ENCODE measurements around the gene CNTNAP4. TPM values are rescaled to one million over a fixed set of nuclear protein-coding genes. Genes with fewer than 3 reads are reported as not detected.

The CNTNAP4 gene
- total and polyA plus RNA-seq, 3 experiments from 2014 or later, result not detected

- H3K27ac Mint-ChIP-seq, result no peak overlapping the region
- Histone ChIP-seq H3K4me1 (ENCODE audit: insufficient read depth, low read length) (no peaks in the 10 kb centered on the region), H3K27me3 (ENCODE audit: insufficient read depth, low read length, poor library complexity, severe bottlenecking) (no peaks in the 10 kb centered on the region), H3K9me3 (ENCODE audit: low read length) (no peaks in the 10 kb centered on the region), H3K36me3 (ENCODE audit: insufficient read depth, low read length) (no peaks in the 10 kb centered on the region), H3K27ac (ENCODE audit: low read depth, low read length) (no peak overlapping the region), H3K4me3 (ENCODE audit: low read length) (no peak overlapping the region)
- H3K36me3 Mint-ChIP-seq, result no peaks in the 10 kb centered on the region
- H3K27me3 Mint-ChIP-seq, result no peaks in the 10 kb centered on the region
- DNase-seq, result no peak
- no peaks in the 10 kb centered on the region for H3K4me1 Mint-ChIP-seq
- H3K9me3 Mint-ChIP-seq, result peaks cover 2 to 31% (median 13%) of the 10 kb centered on the region in 5 donors
- H3K4me3 Mint-ChIP-seq, result no peak overlapping the region
- ChIA-PET CTCF (no interaction called here), POLR2A (no interaction called here)
Measured at GRCh38 chr16:76246587-76246986, 30.6 kb upstream of the CNTNAP4 start.

- Mint-ChIP-seq H3K9me3 (peaks cover 4 to 43% (median 17%) of the 10 kb centered on the region in 5 donors), H3K4me1 (no peaks in the 10 kb centered on the region), H3K4me3 (peak overlapping the region in 1 of 7 donors; percentile 40), H3K27me3 (peaks cover 0 to 2% of the 10 kb centered on the region in 2 donors), H3K36me3 (peaks cover 0 to 2% (median 0%) of the 10 kb centered on the region in 3 donors), H3K27ac (no peak overlapping the region)
- H3K4me1 ChIP-seq (ENCODE audit: insufficient read depth, low read length), result no peaks in the 10 kb centered on the region
- H3K27ac ChIP-seq (ENCODE audit: low read depth, low read length), result no peak overlapping the region
- no peak overlapping the region for H3K4me3 ChIP-seq (ENCODE audit: low read length)
- H3K27me3 ChIP-seq (ENCODE audit: insufficient read depth, low read length, poor library complexity, severe bottlenecking), result no peaks in the 10 kb centered on the region
- H3K36me3 ChIP-seq (ENCODE audit: insufficient read depth, low read length), result no peaks in the 10 kb centered on the region
- ChIA-PET POLR2A (no interaction called here), CTCF (no interaction called here)
- DNase-seq, result no peak
- no peaks in the 10 kb centered on the region for H3K9me3 ChIP-seq (ENCODE audit: low read length)
Measured at GRCh38 chr16:76265434-76266045, 11.7 kb upstream of the CNTNAP4 start.

GRCh38 chr16:76268824-76269223 lies 8.4 kb upstream of the CNTNAP4 start:
- no peaks in the 10 kb centered on the region for H3K36me3 ChIP-seq (ENCODE audit: insufficient read depth, low read length)

GRCh38 chr16:76277460-76278030 lies 344 bp downstream of the CNTNAP4 start:
- ChIA-PET CTCF (no interaction called here), POLR2A (no interaction called here)
- no peak overlapping the region for H3K4me3 Mint-ChIP-seq
- H3K4me1 Mint-ChIP-seq, result no peaks in the 10 kb centered on the region
- peaks cover 0 to 4% of the 10 kb centered on the region in 2 donors for H3K27me3 Mint-ChIP-seq
- Histone ChIP-seq H3K36me3 (ENCODE audit: insufficient read depth, low read length) (no peaks in the 10 kb centered on the region), H3K27me3 (ENCODE audit: insufficient read depth, low read length, poor library complexity, severe bottlenecking) (no peaks in the 10 kb centered on the region), H3K4me1 (ENCODE audit: insufficient read depth, low read length) (no peaks in the 10 kb centered on the region), H3K27ac (ENCODE audit: low read depth, low read length) (no peak overlapping the region), H3K9me3 (ENCODE audit: low read length) (no peaks in the 10 kb centered on the region), H3K4me3 (ENCODE audit: low read length) (no peak overlapping the region)
- no peak for DNase-seq
- H3K9me3 Mint-ChIP-seq, result peaks cover 2 to 8% (median 4%) of the 10 kb centered on the region in 5 donors
- H3K27ac Mint-ChIP-seq, result no peak overlapping the region
- no peaks in the 10 kb centered on the region for H3K36me3 Mint-ChIP-seq

More at GRCh38 chr16:76268824-76269223, 8.4 kb upstream of the CNTNAP4 start:
- Histone ChIP-seq H3K4me3 (ENCODE audit: low read length) (no peak overlapping the region), H3K27ac (ENCODE audit: low read depth, low read length) (no peak overlapping the region), H3K9me3 (ENCODE audit: low read length) (no peaks in the 10 kb centered on the region), H3K4me1 (ENCODE audit: insufficient read depth, low read length) (no peaks in the 10 kb centered on the region), H3K27me3 (ENCODE audit: insufficient read depth, low read length, poor library complexity, severe bottlenecking) (no peaks in the 10 kb centered on the region)
- H3K9me3 Mint-ChIP-seq, result peaks cover 0 to 55% (median 19%) of the 10 kb centered on the region in 5 donors
- H3K27me3 Mint-ChIP-seq, result peaks cover 0 to 2% of the 10 kb centered on the region in 2 donors
- no peak for DNase-seq
- POLR2A ChIA-PET, result no interaction called here
- CTCF ChIA-PET, result no interaction called here
- no peak overlapping the region for H3K27ac Mint-ChIP-seq
- no peaks in the 10 kb centered on the region for H3K4me1 Mint-ChIP-seq
- no peak overlapping the region for H3K4me3 Mint-ChIP-seq
- H3K36me3 Mint-ChIP-seq, result peaks cover 0 to 2% (median 0%) of the 10 kb centered on the region in 3 donors

GRCh38 chr16:76278086-76278485 lies 885 bp downstream of the CNTNAP4 start:
- H3K27me3 Mint-ChIP-seq, result peaks cover 0 to 4% of the 10 kb centered on the region in 2 donors
- POLR2A ChIA-PET, result no interaction called here
- H3K4me1 Mint-ChIP-seq, result no peaks in the 10 kb centered on the region
- Histone ChIP-seq H3K4me3 (ENCODE audit: low read length) (no peak overlapping the region), H3K9me3 (ENCODE audit: low read length) (no peaks in the 10 kb centered on the region), H3K4me1 (ENCODE audit: insufficient read depth, low read length) (no peaks in the 10 kb centered on the region), H3K36me3 (ENCODE audit: insufficient read depth, low read length) (no peaks in the 10 kb centered on the region), H3K27ac (ENCODE audit: low read depth, low read length) (no peak overlapping the region), H3K27me3 (ENCODE audit: insufficient read depth, low read length, poor library complexity, severe bottlenecking) (no peaks in the 10 kb centered on the region)
- CTCF ChIA-PET, result no interaction called here
- no peak overlapping the region for H3K27ac Mint-ChIP-seq
- H3K36me3 Mint-ChIP-seq, result no peaks in the 10 kb centered on the region
- H3K4me3 Mint-ChIP-seq, result no peak overlapping the region
- DNase-seq, result no peak
- H3K9me3 Mint-ChIP-seq, result peaks cover 0 to 8% (median 3%) of the 10 kb centered on the region in 5 donors

- H3K9me3 ChIP-seq (ENCODE audit: low read length), result no peaks in the 10 kb centered on the region
- H3K4me1 ChIP-seq (ENCODE audit: insufficient read depth, low read length), result no peaks in the 10 kb centered on the region
- no peak overlapping the region for H3K27ac ChIP-seq (ENCODE audit: low read depth, low read length)
- no peaks in the 10 kb centered on the region for H3K36me3 Mint-ChIP-seq
- no peak for DNase-seq
- no peak overlapping the region for H3K27ac Mint-ChIP-seq
- H3K27me3 Mint-ChIP-seq, result peaks cover 0 to 4% of the 10 kb centered on the region in 2 donors
- CTCF ChIA-PET, result no interaction called here
- H3K4me3 ChIP-seq (ENCODE audit: low read length), result no peak overlapping the region
- H3K27me3 ChIP-seq (ENCODE audit: insufficient read depth, low read length, poor library complexity, severe bottlenecking), result no peaks in the 10 kb centered on the region
- no peaks in the 10 kb centered on the region for H3K36me3 ChIP-seq (ENCODE audit: insufficient read depth, low read length)
- peaks cover 0 to 10% (median 3%) of the 10 kb centered on the region in 5 donors for H3K9me3 Mint-ChIP-seq
- no peaks in the 10 kb centered on the region for H3K4me1 Mint-ChIP-seq
- POLR2A ChIA-PET, result no interaction called here
- no peak overlapping the region for H3K4me3 Mint-ChIP-seq
Measured at GRCh38 chr16:76278980-76279379, 1.8 kb downstream of the CNTNAP4 start.

GRCh38 chr16:76280421-76281215 lies 3.4 kb downstream of the CNTNAP4 start:
- peaks cover 0 to 4% of the 10 kb centered on the region in 2 donors for H3K27me3 Mint-ChIP-seq
- CTCF ChIA-PET, result no interaction called here
- no peak for DNase-seq
- POLR2A ChIA-PET, result no interaction called here
- no peak overlapping the region for H3K4me3 Mint-ChIP-seq
- H3K27me3 ChIP-seq (ENCODE audit: insufficient read depth, low read length, poor library complexity, severe bottlenecking), result no peaks in the 10 kb centered on the region
- H3K4me1 ChIP-seq (ENCODE audit: insufficient read depth, low read length), result no peaks in the 10 kb centered on the region
- H3K9me3 Mint-ChIP-seq, result peaks cover 0 to 10% (median 3%) of the 10 kb centered on the region in 5 donors
- H3K9me3 ChIP-seq (ENCODE audit: low read length), result no peaks in the 10 kb centered on the region
- no peaks in the 10 kb centered on the region for H3K36me3 ChIP-seq (ENCODE audit: insufficient read depth, low read length)
- no peaks in the 10 kb centered on the region for H3K36me3 Mint-ChIP-seq
- no peak overlapping the region for H3K4me3 ChIP-seq (ENCODE audit: low read length)
- H3K27ac Mint-ChIP-seq, result no peak overlapping the region
- H3K4me1 Mint-ChIP-seq, result no peaks in the 10 kb centered on the region
- no peak overlapping the region for H3K27ac ChIP-seq (ENCODE audit: low read depth, low read length)

GRCh38 chr16:76287466-76287865 lies 10.3 kb downstream of the CNTNAP4 start:
- H3K9me3 ChIP-seq (ENCODE audit: low read length), result peaks cover 4% of the 10 kb centered on the region
- Mint-ChIP-seq H3K27ac (no peak overlapping the region), H3K27me3 (peaks cover 0 to 2% of the 10 kb centered on the region in 2 donors), H3K4me1 (no peaks in the 10 kb centered on the region), H3K9me3 (peaks cover 10 to 19% (median 15%) of the 10 kb centered on the region in 5 donors), H3K36me3 (no peaks in the 10 kb centered on the region), H3K4me3 (no peak overlapping the region)
- no peaks in the 10 kb centered on the region for H3K36me3 ChIP-seq (ENCODE audit: insufficient read depth, low read length)
- ChIA-PET POLR2A (no interaction called here), CTCF (no interaction called here)
- no peak for DNase-seq
- no peak overlapping the region for H3K27ac ChIP-seq (ENCODE audit: low read depth, low read length)
- no peaks in the 10 kb centered on the region for H3K4me1 ChIP-seq (ENCODE audit: insufficient read depth, low read length)
- H3K27me3 ChIP-seq (ENCODE audit: insufficient read depth, low read length, poor library complexity, severe bottlenecking), result no peaks in the 10 kb centered on the region
- H3K4me3 ChIP-seq (ENCODE audit: low read length), result no peak overlapping the region
